ENCODE data around the gene SPECC1L.

- no peak for TF ChIP-seq EZH2 (IDR thresholded peaks at IDR 0.05; ENCODE audit: insufficient read depth, low read length)
- TF ChIP-seq CTCF (IDR thresholded peaks at IDR 0.05; ENCODE audit: insufficient read depth, low read depth, low read length) = no peak
Observed at GRCh38 chr22:24389680-24390079, 119.0 kb downstream of the SPECC1L start.
